PC-3 (cell line): ENCODE measurements around the gene CLEC16A. TPM values are rescaled to one million over a fixed set of nuclear protein-coding genes. Genes with fewer than 3 reads are reported as not detected.

ENCODE experiments used
- ATAC-seq: fragments of 200-7000 bp; cut with Tn5 transposase; 2 replicates; pipeline ENCODE4 v1.9.1; 2020; ENCODE audit warnings: mild to moderate bottlenecking, moderate library complexity
- BruUV-seq: library from RNA; stranded (reverse); fragments of 400-500 nt; replicated peaks from 2 replicates; lab custom pipeline; 2021; lab: Mats Ljungman, UMichigan
- CTCF ChIA-PET: fragments of 300-600 bp; sonication (Branson Sonifier 250); formaldehyde crosslinking; loops from one replicate; lab custom pipeline; 2022; ENCODE audit warnings: antibody characterized with exemption; lab: Charles Lee
- POLR2A ChIA-PET: fragments of 300-600 bp; sonication (Branson Sonifier 250); formaldehyde crosslinking; loops from one replicate; lab custom pipeline; 2022; ENCODE audit warnings: antibody characterized with exemption; ENCODE audit not compliant: unreplicated experiment; lab: Charles Lee
- DNase-seq: peaks from one replicate; pipeline ENCODE4 v3.0.0-alpha.2; 2015
- H2AFZ ChIP-seq: fragments of 300-600 bp; sonication (generic); 2 replicates; pipeline ENCODE4 v1.6.0; 2016; ENCODE audit warnings: antibody characterized with exemption, low read length
- H3F3A ChIP-seq: fragments of 300-600 bp; sonication (generic); one replicate; pipeline ENCODE4 v1.6.0; 2017; ENCODE audit warnings: antibody characterized with exemption, low read length, control low read depth, mild to moderate bottlenecking; ENCODE audit not compliant: unreplicated experiment
- H3K27ac ChIP-seq: fragments of 300-600 bp; sonication (generic); 2 replicates; pipeline ENCODE4 v1.5.1; 2016; ENCODE audit warnings: mild to moderate bottlenecking, low read length
- H3K27me3 ChIP-seq: fragments of 300-600 bp; sonication (generic); 2 replicates; pipeline ENCODE4 v1.6.1; 2016; ENCODE audit warnings: low read length, mixed read lengths
- H3K36me3 ChIP-seq: fragments of 300-600 bp; sonication (generic); 2 replicates; pipeline ENCODE4 v1.6.1; 2016; ENCODE audit warnings: low read depth, mixed run types, low read length, mixed read lengths
- H3K4me1 ChIP-seq: fragments of 300-600 bp; sonication (generic); 2 replicates; pipeline ENCODE4 v1.5.1; 2016; ENCODE audit warnings: low read length; ENCODE audit not compliant: insufficient read depth
- H3K4me2 ChIP-seq: fragments of 300-600 bp; sonication (generic); 2 replicates; pipeline ENCODE4 v1.6.0; 2016; ENCODE audit warnings: low read length
- H3K4me3 ChIP-seq: fragments of 300-600 bp; sonication (generic); 2 replicates; pipeline ENCODE4 v1.5.1; 2016; ENCODE audit warnings: mild to moderate bottlenecking, low read length, mixed read lengths
- H3K79me2 ChIP-seq: fragments of 300-600 bp; sonication (generic); 2 replicates; pipeline ENCODE4 v1.6.1; 2017; ENCODE audit warnings: low read length, mixed read lengths
- H3K9ac ChIP-seq: fragments of 300-600 bp; sonication (generic); 2 replicates; pipeline ENCODE4 v1.6.0; 2016; ENCODE audit warnings: mild to moderate bottlenecking, low read length
- H3K9me2 ChIP-seq: fragments of 300-600 bp; sonication (generic); replicated peaks from 2 replicates; pipeline ENCODE4 v1.6.1; 2016; ENCODE audit warnings: mixed run types, low read length, mixed read lengths
- H3K9me3 ChIP-seq: fragments of 300-600 bp; sonication (generic); 2 replicates; pipeline ENCODE4 v1.6.1; 2016; ENCODE audit warnings: low read length, mixed read lengths
- H4K20me1 ChIP-seq: fragments of 300-600 bp; sonication (generic); 2 replicates; pipeline ENCODE4 v1.6.1; 2016; ENCODE audit warnings: low read length, mixed read lengths
- EZH2 ChIP-seq: fragments of 300-600 bp; sonication (generic); IDR thresholded peaks from one replicate; pipeline ENCODE4 v1.6.1; 2017; ENCODE audit warnings: antibody characterized with exemption, mild to moderate bottlenecking, low read length; ENCODE audit not compliant: unreplicated experiment
- EZH2phosphoT487 ChIP-seq: fragments of 300-600 bp; sonication (generic); IDR thresholded peaks from 2 replicates; pipeline ENCODE4 v1.6.1; 2018; ENCODE audit warnings: mild to moderate bottlenecking, antibody characterized with exemption, low read length, borderline replicate concordance
- intact Hi-C: fragments of 100-400 bp; cut with micrococcal nuclease; formaldehyde crosslinking; loops from 2 replicates; pipeline ENCODE4 v1.9.0; 2023
- total RNA-seq: library from RNA; depleted of rRNA; stranded (reverse); fragments of >200 nt; gene quantifications from 2 replicates; pipeline ENCODE4 v1.2.3, GENCODE V29; 2014
- TF ChIP-seq, protein P1 (sequence below): fragments of 300-600 bp; sonication (generic); conservative IDR thresholded peaks from 2 replicates; pipeline ENCODE4 v1.5.1; 2017; ENCODE audit warnings: antibody characterized with exemption, low read depth, mild to moderate bottlenecking, low read length

CLEC16A gene
- total RNA-seq, 1 experiment from 2014 or later: 9.5 TPM

DNA sequence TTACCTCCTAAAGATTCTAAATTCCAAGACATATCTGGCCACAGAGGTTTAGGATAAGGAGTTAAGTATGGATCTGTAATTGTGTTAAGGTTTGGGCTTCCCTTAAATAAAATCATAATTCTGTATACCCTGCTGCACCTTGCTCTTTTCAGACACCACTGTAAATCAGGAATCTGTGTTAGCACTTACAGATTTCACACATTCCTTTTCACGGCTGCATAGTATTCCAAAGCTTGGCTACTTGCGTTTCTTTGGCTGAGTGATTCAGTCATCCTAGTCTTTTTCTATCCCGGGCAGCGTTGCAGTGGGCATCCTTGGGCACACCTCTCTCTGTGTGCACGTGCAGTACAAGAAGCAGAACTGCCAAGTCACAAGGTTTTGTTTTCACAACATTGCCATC is 205.8 kb downstream of the CLEC16A start:
- peaks cover 4% of the 10 kb centered on the region for H3K4me1 ChIP-seq
- no TSS peak for BruUV-seq
- no peak overlapping the region for H2AFZ ChIP-seq
- no peaks in the 10 kb centered on the region for H3K9me2 ChIP-seq
- intact Hi-C loops: no loop called here
- H3K4me3 ChIP-seq: no peak overlapping the region
- no peaks in the 10 kb centered on the region for H3K36me3 ChIP-seq
- H3K27me3 ChIP-seq: no peaks in the 10 kb centered on the region
- no peaks in the 10 kb centered on the region for H3F3A ChIP-seq
- DNase-seq (no peak), ATAC-seq (no peak)
- H3K4me2 ChIP-seq: no peak overlapping the region
- no peaks in the 10 kb centered on the region for H4K20me1 ChIP-seq
- H3K9me3 ChIP-seq: no peaks in the 10 kb centered on the region
- H3K79me2 ChIP-seq: no peaks in the 10 kb centered on the region
- no peak overlapping the region for H3K9ac ChIP-seq
- ChIA-PET CTCF (no interaction called here), POLR2A (no interaction called here)
- TF ChIP-seq EZH2 (no peak), EZH2phosphoT487 (no peak)
- TF ChIP-seq, protein P1, sequence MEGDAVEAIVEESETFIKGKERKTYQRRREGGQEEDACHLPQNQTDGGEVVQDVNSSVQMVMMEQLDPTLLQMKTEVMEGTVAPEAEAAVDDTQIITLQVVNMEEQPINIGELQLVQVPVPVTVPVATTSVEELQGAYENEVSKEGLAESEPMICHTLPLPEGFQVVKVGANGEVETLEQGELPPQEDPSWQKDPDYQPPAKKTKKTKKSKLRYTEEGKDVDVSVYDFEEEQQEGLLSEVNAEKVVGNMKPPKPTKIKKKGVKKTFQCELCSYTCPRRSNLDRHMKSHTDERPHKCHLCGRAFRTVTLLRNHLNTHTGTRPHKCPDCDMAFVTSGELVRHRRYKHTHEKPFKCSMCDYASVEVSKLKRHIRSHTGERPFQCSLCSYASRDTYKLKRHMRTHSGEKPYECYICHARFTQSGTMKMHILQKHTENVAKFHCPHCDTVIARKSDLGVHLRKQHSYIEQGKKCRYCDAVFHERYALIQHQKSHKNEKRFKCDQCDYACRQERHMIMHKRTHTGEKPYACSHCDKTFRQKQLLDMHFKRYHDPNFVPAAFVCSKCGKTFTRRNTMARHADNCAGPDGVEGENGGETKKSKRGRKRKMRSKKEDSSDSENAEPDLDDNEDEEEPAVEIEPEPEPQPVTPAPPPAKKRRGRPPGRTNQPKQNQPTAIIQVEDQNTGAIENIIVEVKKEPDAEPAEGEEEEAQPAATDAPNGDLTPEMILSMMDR: no peak
- H3K27ac ChIP-seq: no peak overlapping the region

DNA sequence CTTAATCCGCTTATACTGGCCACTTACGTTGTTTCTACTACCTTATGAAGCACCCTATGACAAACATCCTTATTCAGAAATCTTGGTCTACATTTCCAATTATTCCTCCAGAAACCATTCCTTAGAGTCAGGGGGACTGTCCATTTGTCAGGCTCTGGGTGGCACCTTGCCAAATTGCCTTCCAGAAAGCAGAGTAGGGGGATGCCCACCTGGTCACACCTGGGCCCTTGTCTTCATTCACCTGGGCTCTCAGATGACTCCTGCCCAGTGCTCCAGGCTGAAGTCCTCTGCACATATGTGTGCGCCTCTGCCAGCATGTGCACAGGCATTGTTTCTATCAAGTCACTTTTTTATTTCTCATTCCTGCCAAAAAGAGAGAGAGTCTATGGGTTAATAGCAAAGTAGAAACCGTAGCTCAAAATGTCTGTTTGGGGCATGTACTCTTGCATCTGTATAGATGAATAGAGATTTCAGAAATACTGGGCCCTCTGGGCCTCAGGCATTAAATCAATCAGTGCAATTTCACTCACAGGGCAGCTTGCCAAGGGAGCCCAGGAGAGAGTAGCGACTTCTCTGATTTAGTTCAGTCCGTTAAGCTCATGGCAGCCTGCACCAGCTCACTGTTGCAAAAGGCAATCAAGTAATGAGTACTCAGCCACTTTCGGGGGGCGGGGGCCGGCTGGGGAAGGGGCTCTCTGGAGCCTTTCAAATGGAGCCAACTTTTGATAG is 207.0 kb downstream of the CLEC16A start:
- BruUV-seq: no TSS peak
- Histone ChIP-seq H3K4me3 (no peak overlapping the region), H3K27ac (no peak overlapping the region), H3K27me3 (no peaks in the 10 kb centered on the region), H2AFZ (no peak overlapping the region), H3K36me3 (no peaks in the 10 kb centered on the region), H3K9me2 (no peaks in the 10 kb centered on the region), H3K4me2 (no peak overlapping the region), H3K4me1 (peaks cover 11% of the 10 kb centered on the region), H4K20me1 (no peaks in the 10 kb centered on the region), H3K9me3 (no peaks in the 10 kb centered on the region), H3F3A (no peaks in the 10 kb centered on the region), H3K9ac (no peak overlapping the region), H3K79me2 (no peaks in the 10 kb centered on the region)
- CTCF ChIA-PET: no interaction called here
- ATAC-seq: no peak
- TF ChIP-seq, protein P1: no peak
- TF ChIP-seq EZH2: no peak
- TF ChIP-seq EZH2phosphoT487: no peak
- intact Hi-C loops: no loop called here
- POLR2A ChIA-PET: no interaction called here
- no peak for DNase-seq

DNA sequence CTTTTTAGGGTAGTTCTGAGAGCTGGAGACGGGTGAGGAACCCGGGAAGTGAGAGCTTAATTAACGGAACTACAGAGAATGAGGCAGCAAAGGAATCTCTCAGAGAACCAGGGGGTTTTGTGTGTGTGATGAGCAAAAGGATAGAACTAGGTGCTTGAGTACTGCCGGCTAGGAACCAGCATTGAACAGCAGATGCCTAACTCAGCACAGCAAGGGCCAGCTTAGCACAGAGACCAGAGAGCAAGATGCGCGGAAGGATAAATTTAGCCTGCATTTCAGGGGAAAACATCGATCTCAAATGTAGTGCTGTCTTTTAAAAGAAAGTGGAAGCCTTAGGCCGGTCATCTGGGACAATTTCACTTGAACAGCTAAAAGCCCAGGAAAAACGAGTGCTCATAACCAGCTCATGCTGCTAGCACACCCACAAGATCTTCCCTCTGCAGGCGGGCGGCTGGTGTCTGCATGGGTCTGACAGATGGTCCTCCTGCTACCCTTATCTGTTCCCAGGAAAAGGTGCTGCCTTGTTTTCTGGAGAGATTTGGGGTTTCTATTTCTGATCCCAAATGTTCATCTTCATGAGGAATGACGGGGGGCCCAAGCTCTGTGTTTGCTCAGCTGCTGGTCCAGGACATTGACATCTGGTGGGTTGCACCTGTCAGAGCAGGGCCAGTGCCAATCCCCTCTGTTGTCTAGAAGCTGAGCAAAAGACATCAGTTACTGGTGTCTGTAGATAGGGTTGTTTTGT is 207.7 kb downstream of the CLEC16A start:
- Histone ChIP-seq H3K4me3 (no peak overlapping the region), H3K9ac (no peak overlapping the region), H2AFZ (no peak overlapping the region), H3K36me3 (no peaks in the 10 kb centered on the region), H3F3A (no peaks in the 10 kb centered on the region), H3K27me3 (no peaks in the 10 kb centered on the region), H3K4me1 (peaks cover 11% of the 10 kb centered on the region), H3K79me2 (no peaks in the 10 kb centered on the region), H4K20me1 (no peaks in the 10 kb centered on the region), H3K27ac (no peak overlapping the region), H3K9me2 (no peaks in the 10 kb centered on the region), H3K9me3 (no peaks in the 10 kb centered on the region), H3K4me2 (no peak overlapping the region)
- ChIA-PET CTCF (no interaction called here), POLR2A (no interaction called here)
- intact Hi-C loops: no loop called here
- no peak for ATAC-seq
- no peak for TF ChIP-seq EZH2
- TF ChIP-seq, protein P1: no peak
- no peak for TF ChIP-seq EZH2phosphoT487
- BruUV-seq: no TSS peak
- DNase-seq: no peak
